Muscle of back (tissue), 11 donors: ENCODE measurements around the gene ZNF503. TPM values are rescaled to one million over a fixed set of nuclear protein-coding genes. Genes with fewer than 3 reads are reported as not detected.

ENCODE experiments used
- DNase-seq, 3 donors: peaks; one replicate each; pipeline versions ENCODE4 v3.0.0 to v3.0.0-alpha.2; 2013
- polyA plus RNA-seq, 10 donors: library from polyadenylated mRNA; unstranded; fragments of 120-200 nt; gene quantifications; one replicate each; pipeline ENCODE4 v1.2.1, GENCODE V29; 2013; ENCODE audit not compliant: insufficient read length in 10 of 10

The ZNF503 gene
- polyA plus RNA-seq, 10 donors = 8.3 to 20.4 (median 10.4) TPM

- DNase-seq = no peak
Observed at GRCh38 chr10:75432763-75433162, 31.2 kb upstream of the ZNF503 start.

DNA sequence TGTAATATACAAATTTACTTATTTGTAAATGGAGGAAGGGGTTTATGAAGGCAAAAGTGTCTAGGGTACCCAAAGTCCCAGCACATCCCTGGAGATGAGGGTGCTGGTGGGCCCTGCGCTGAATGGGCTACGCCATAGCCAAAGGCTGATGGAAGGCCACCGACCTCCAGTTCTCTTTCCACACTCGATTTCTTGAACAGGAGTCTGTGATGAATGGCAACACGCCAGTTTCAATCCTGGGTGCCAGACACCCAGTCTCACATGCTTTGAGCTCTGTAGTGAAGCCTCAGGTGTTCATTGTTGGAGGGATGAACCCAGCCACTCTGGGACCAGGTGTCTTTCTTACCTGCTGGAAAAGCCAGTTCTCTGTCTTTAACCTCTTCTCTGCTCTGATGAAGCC is 30.6 kb upstream of the ZNF503 start:
- peak in 1 of 3 donors; percentile 28 for DNase-seq

- peak in 1 of 3 donors; percentile 70 for DNase-seq
Observed at GRCh38 chr10:75431180-75432111, 29.9 kb upstream of the ZNF503 start, which contains the start of gene LRMDA. LRMDA (plus strand) TSS chr10:75431624.

DNA sequence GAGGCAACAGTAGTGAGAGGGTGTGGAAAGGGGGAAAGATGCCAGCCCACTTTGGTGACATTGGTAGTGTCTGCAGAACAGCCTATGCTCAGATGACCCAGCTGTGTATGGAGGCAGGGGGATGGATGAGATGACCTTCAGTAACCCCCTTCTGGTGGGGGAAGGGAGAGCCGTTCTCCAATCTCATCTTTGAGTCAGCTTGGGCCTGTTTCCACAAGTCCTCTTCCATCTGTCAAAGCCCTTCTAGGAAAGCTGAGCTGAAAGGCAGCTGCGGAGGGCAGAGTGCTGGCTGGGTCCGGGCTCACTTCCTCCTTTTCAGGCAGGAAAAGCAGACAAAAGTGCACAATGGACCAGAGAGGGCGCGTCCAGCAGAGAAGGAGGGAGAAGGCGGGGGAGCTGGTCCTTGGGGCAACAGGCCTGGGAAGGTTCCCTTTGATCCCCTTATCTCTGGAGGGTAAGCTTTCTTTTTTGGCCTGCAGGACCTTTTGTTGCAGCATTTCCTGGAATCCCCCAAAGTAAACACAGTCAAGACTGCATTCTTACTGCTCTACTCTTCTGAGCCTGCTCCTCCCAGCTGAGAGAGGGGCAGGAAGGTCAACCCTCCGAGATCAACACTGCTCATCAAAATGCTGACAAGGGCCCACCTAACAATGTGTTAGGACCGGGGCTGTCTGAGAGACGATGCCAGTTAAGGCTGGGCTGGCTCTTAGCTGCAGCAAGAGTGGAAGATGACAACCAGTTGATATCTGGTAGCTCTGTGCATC is 28.6 kb upstream of the ZNF503 start:
- DNase-seq = peak in 1 of 3 donors; percentile 64

GRCh38 chr10:75429159-75429827 is 27.7 kb upstream of the ZNF503 start:
- no peak for DNase-seq

GRCh38 chr10:75428434-75429158 is 27.0 kb upstream of the ZNF503 start:
- DNase-seq = peak in 1 of 3 donors; percentile 34

DNA sequence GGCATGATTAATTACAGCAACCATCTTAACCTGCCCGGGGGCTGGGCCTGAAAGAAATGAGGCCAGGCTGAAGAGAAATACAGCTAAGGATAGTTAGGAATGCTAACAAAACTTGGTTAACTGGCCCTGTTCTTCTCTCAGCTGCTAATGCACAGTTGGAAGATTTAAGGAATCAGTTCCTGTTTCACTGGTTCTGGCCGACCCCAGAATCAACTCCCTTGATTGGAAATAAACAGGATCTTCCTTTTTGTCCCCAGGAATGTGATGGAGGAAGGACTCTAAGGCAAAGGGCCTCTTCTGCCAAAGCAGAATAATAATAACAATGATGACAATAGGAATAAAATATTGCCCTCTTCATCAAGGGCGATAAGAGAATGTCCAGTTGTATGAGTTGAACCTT is 26.4 kb upstream of the ZNF503 start:
- DNase-seq = peak in 1 of 3 donors; percentile 21

GRCh38 chr10:75426880-75427279 is 25.3 kb upstream of the ZNF503 start:
- no peak for DNase-seq

DNA sequence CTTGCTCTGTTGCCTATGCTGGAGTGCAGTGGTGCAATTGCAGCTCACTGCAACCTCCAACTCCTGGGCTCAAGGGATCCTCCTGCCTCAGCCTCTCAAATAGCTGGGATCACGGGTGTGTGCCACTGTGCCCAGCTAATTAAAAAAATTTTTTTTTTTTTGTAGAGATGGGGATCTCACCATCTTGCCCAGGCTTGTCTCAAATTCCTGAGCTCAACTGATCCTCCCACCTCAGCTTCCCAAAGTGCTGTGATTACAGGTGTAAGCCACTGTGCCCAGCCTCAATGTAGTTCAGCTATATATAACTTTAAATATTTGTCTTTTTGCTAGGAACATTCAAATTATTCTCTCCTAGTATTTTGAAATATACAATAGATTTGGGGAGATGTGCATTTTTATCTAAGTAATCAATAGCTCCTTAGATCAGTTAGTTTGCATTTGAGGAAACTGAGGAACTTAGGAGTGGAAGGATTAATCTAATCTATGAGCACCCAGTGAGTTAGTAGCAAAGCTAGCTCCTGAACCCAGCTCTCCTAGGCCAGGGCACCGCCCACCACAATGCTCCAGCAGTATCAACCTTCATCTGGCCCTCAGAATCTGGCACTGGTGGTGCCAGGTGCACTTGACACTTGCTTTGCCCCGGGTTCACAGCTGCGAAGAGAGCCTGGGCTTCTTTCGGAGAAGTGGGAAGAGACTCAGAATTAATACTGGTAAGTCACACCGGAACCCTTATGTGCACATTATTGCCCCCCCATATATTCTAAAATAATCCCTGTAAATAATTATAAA is 23.9 kb upstream of the ZNF503 start:
- no peak for DNase-seq

- no peak for DNase-seq
Observed at GRCh38 chr10:75424571-75424970, 23.0 kb upstream of the ZNF503 start.

GRCh38 chr10:75422913-75423312 is 21.3 kb upstream of the ZNF503 start:
- no peak for DNase-seq

GRCh38 chr10:75418712-75419111 is 17.1 kb upstream of the ZNF503 start:
- no peak for DNase-seq

DNA sequence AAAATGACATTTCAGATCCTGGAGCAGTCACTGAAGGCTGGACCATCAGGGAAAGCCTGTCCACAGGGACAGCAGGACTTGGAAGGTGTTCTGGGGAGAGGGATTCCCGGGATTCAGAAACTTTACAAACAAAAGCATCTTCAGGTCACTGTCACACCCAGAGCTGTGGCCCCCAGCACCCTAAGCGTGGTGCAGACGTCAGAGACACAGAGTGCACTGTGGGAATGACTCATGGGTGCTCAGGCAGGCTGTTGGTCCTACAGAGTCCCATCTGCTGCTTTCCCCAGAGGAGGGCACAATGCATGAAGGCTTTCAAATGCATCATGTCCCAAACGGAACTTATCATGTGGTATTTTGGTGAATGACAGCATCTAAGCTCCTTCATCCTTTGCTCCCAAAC is 16.7 kb upstream of the ZNF503 start:
- DNase-seq = no peak

DNA sequence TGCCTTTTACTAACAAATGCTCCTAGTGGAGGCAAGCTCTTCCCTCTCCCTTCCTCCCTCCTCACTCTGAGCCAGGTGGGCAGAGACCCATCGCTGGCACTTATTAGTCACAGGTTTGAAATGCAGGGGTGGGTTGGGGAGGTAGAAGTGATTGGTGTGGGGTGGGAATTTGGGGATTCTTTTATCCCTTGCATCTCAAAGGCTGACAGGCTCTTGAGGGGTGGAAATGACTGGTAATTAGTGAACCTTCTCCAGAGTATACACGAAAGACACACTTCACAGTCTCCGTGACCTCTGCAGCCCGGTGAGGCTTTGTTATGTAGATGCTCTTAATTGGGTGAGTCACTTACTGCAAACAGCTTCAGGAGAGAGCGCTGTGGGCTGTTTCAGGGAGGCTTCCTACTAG is 16.0 kb upstream of the ZNF503 start:
- DNase-seq = no peak

DNA sequence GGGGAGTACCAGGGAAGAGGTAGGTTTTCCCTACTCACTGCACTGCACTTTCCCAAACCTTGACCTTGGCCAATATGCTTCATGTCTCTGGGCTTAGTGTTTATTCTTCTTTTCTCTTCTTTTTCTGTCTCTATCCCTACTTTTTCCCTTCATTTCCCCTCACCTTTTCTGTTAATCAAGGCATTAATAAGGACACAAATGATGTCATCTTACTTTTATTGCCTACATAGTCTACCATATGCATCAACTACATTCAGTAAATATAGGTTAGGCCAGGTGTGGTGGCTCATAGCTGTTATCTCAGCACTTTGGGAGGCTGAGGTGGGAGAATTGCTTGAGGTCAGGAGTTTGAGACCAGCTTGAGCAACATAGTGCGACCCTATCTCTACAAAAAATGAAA is 13.0 kb upstream of the ZNF503 start:
- no peak for DNase-seq

DNA sequence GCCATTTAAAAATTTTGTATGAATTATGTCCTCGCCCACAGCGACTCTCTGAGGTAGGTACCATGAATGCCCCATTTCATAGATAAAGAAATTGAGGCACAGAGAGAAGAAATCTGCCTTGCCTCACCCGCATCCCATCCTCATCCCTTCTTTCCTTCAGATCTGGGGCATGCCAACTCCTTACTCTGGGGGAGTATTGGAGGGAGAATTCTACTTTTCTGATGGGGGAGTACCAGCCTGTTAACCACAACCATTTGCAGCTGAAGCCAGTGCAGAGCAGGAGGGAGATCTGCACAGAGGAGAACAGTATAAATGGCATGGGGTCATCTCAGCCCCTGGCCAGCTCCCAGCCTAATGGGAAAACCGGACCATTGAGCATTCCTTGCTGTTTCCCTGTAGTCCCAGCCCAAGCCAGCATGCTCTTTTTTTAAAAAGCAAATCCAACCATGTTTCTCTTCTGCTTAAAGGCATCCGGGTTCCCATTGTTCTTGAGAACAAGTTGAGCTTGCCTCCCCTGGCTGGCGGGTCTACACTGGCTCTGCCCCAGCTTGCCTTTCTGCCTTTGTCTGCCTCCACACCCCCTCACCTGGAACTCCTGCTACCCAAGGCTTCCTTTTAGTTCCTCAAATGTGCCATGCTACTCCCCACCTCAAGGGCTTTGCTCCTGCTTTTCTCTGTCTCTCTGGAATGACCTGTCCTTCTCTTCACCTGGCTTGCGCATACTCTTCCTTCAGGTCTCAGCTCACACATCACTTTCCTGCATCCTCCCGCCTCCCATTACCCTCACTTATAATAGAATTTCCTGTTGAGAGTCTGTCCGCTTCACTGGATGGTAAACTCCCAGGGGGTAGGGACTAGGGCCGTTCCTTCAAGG is 8.8 kb upstream of the ZNF503 start:
- DNase-seq = peak in 2 of 3 donors; percentile 44 to 74

GRCh38 chr10:75408911-75409885 is 7.6 kb upstream of the ZNF503 start:
- DNase-seq = peak in 2 of 3 donors; percentile 72 to 84

DNA sequence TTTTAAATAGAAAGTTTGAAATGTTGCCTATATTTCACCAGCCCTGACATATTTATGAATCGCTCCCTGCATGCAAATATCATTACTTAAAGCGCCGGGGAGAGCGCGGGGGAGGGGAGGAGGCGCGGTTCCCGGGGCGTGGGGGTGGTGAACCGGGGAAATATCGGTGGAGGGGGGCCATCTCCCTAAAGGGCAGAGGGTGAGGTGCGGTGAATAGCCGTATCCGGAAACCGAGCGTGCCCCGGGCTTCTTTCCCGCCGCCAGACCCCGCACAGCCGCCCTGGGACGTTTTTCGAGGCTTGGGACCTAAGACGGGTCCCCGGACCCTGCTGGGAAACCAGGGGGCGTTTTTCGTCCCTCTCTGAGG is 6.9 kb upstream of the ZNF503 start:
- DNase-seq = peak in 1 of 3 donors; percentile 79
